VCaP (cell line): ENCODE data around the gene THBS2.

ENCODE experiments used
- H3K27ac ChIP-seq: fragments of 450-650 bp; 2 replicates; pipeline ENCODE4 v1.5.1; 2017
- TF ChIP-seq, protein P1 (sequence below): fragments of 450-650 bp; conservative IDR thresholded peaks from 2 replicates; pipeline ENCODE4 v1.5.1; 2017; ENCODE audit warnings: mild to moderate bottlenecking, moderate library complexity

The THBS2 gene

DNA sequence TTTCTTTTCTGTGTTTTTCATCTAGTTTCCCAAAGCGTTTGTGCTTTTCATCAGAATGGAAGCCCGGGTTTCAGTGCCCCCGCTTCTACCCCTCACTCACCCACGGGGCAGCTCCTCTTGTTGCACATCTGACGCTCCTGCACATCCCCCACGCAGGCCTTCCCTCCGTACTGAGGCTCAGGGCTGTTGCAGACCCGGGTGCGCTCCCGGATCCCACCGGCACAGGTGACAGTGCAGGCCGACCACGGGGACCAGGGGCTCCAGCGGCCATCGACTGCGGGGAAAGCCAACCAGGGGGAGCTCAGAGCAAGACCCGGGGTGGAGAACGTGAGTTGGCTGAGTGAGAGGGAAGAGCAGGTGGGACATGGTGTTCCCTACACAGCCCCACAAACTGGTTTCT lies 19.0 kb downstream of the THBS2 start:
- TF ChIP-seq, protein P1, sequence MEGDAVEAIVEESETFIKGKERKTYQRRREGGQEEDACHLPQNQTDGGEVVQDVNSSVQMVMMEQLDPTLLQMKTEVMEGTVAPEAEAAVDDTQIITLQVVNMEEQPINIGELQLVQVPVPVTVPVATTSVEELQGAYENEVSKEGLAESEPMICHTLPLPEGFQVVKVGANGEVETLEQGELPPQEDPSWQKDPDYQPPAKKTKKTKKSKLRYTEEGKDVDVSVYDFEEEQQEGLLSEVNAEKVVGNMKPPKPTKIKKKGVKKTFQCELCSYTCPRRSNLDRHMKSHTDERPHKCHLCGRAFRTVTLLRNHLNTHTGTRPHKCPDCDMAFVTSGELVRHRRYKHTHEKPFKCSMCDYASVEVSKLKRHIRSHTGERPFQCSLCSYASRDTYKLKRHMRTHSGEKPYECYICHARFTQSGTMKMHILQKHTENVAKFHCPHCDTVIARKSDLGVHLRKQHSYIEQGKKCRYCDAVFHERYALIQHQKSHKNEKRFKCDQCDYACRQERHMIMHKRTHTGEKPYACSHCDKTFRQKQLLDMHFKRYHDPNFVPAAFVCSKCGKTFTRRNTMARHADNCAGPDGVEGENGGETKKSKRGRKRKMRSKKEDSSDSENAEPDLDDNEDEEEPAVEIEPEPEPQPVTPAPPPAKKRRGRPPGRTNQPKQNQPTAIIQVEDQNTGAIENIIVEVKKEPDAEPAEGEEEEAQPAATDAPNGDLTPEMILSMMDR: no peak
- no peak overlapping the region for H3K27ac ChIP-seq

DNA sequence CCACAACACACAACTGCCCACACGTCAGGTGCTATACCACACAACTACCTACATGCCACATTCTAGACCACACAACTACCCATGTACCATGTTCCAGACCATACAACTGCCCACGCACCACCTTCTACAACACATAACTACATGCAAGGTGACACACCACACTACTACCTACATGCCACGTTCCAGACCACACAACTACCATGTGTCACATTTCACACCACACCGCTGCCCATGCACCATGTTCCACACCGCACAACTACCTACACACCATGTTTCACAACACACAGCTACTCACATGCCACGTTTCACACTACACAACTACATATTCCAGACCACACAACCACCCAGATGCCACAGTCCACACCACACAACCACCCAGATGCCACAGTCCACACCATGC lies 19.8 kb downstream of the THBS2 start:
- no peak overlapping the region for H3K27ac ChIP-seq
- TF ChIP-seq, protein P1: no peak

DNA sequence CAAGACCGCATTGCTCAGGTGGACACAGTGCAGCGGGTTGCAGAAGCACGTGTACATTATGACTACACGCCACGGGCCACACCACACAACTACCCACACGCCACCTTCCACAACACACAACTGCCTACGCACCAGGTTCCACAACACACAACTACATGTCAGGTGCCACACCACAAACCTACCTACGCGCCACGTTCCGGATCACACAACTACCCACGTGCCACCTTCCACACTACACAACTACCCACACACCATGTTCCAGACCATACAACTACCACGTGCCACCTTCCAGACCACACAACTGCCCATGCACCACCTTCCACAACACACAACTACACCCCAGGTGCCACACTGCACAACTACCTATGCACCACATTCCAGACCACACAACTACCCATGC lies 20.5 kb downstream of the THBS2 start:
- TF ChIP-seq, protein P1: no peak

DNA sequence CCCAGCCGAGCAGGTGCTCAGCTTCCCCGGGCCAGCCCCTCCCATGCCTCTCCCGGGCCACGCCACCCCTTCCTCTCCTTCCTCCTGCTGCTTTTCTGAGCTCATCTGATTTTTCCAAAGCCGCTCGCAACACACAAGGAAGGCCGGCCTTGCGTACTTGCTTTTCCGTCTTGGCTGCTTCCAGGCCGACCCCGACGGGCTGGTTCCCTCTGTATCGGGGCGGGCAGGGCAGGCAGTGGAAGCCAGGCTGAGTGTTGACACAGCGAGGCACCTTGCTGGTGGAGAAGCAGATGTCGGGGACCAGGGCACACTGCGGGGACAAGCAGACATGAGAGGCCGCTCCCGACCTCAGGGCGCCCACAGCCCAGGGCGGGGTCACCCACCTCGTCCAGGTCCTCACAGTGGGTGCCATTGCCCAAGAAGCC lies 21.1 kb downstream of the THBS2 start:
- TF ChIP-seq, protein P1: no peak
- no peak overlapping the region for H3K27ac ChIP-seq

More for the DNA sequence above, 20.5 kb downstream of the THBS2 start:
- no peak overlapping the region for H3K27ac ChIP-seq

DNA sequence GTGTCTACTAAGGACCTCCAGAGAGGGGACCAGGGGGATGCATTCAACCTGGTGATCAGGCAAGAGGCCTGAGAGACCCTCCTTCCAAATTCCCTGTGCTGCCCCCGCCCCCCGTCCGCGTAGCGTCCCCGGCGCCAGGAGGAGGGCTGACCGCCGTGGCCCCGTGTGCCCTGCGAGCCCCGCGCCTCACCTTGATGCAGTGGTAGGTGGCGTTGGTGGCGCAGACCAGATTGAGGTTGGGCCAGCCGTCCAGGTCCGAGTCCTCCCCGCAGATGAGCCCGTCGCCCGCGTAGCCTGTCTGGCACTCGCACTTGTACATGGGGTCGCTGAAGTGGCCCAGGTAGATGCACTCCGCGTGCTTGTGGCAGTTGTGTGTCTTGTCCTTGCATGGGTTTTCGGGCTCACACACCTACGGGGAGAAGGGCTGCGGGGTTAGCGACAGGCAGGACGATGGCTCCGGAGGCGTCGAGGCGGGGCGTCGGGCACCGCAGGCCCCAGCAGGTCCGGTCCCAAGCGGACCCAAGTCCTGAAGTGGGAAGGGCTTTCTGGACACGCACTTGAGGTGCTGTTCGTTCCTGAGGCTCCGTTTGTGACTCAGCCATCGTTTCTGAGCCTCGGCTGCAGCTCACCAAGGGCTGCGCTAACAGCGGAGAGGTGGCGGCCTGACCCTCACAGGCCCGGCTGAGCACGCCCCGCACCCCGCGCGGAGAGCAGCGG lies 21.7 kb downstream of the THBS2 start:
- no peak overlapping the region for H3K27ac ChIP-seq
- TF ChIP-seq, protein P1: no peak

DNA sequence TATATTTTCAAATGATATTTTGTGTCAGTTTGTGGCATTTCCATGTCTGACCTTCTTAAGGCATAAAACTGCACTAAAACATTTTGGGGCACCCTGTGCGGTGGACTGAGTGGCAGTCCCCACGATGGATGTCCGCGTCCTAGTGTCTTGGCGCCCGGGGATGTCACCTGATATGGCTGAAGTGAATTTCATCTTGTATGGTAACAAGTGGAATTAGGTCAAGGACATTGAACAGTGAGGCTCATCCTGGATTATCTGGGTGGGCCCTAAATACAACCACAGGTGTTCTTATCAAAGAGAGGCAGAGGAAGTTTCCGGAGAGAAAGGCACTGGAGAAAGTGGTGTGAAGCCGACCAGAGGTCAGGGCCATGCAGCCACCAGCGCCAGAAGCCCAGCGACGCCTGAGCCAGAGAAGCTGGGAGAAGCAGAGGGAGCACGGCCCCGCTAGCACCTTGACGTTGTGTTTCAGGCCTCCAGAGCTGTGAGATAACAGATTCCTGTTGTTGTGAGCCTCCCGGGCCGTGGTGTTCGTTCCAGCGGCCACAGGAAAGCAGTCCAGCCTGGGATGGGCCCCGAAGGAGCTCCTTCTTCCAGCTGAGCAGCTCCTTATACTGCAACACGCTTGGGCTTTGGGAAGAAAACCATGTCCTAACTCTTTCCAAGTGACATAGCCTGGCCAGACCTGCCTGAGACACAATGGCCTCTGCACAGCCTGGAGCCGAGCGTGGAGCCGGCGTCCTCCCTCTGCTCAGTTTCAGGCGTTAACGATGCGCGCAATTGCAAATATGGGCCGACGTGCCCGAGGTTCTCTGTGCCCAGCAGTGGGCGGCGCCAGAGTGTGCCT lies 22.5 kb downstream of the THBS2 start:
- H3K27ac ChIP-seq: no peak overlapping the region
- TF ChIP-seq, protein P1: no peak

DNA sequence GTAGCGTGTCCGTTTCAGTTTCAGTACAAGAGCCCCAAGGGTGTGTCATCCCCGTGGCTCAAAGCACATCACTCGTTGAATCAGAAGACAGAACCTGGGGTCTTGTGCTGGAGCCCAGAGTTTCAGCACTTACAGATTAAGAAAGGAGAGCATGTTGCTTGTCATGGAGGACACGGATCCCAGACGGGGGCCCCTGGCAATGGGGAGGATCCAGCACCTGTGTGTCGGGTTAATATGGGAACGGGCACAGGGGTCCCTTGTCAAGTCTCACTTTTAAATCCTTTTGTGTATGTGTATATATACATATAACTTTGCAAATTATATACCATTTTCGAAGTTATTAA lies 23.4 kb downstream of the THBS2 start:
- no peak overlapping the region for H3K27ac ChIP-seq
- TF ChIP-seq, protein P1: no peak
